Keratinocyte (primary cell): ENCODE results near the gene HCRTR1. TPM values are rescaled to one million over a fixed set of nuclear protein-coding genes. Genes with fewer than 3 reads are reported as not detected.

Experiments used
- DNase-seq: peaks from one replicate; pipeline ENCODE4 v3.0.0-alpha.2; 2011; ENCODE audit warnings: low read depth, missing footprints, low spot score
- FAIRE-seq: peaks from 2 replicates; lab custom pipeline; 2011; peaks lifted over from hg19 to GRCh38; lab: Jason Lieb, UNC
- H2AFZ ChIP-seq: 2 replicates; pipeline ENCODE4 v1.6.0; 2012; ENCODE audit warnings: low read length, control low read depth, inconsistent platforms; ENCODE audit not compliant: control insufficient read depth
- H3K27ac ChIP-seq: 2 replicates; pipeline ENCODE4 v1.5.1; 2011; ENCODE audit warnings: low read length; ENCODE audit not compliant: control insufficient read depth, insufficient read depth
- H3K27me3 ChIP-seq: 3 replicates; pipeline ENCODE4 v1.6.0; 2011; ENCODE audit warnings: low read length; ENCODE audit not compliant: control insufficient read depth, insufficient read depth; ENCODE audit errors: extremely low read depth
- H3K36me3 ChIP-seq, 2 experiments: 2 replicates in 1 of 2; 3 replicates in 1 of 2; pipeline ENCODE4 v1.5.1; 2011; ENCODE audit warnings: low read length in 2 of 2, mild to moderate bottlenecking in 1 of 2; ENCODE audit not compliant: control insufficient read depth in 2 of 2, insufficient read depth in 2 of 2; ENCODE audit errors: extremely low read depth in 1 of 2
- H3K4me1 ChIP-seq: 3 replicates; pipeline ENCODE4 v1.5.1; 2011; ENCODE audit warnings: low read length; ENCODE audit not compliant: control insufficient read depth, insufficient read depth; ENCODE audit errors: extremely low read depth
- H3K4me2 ChIP-seq: 3 replicates; pipeline ENCODE4 v1.6.0; 2011; ENCODE audit warnings: low read depth, low read length; ENCODE audit not compliant: control insufficient read depth, insufficient read depth; ENCODE audit errors: extremely low read depth
- H3K4me3 ChIP-seq, 3 experiments: fragments of 200-600 bp in 1 of 3; sonication (generic) in 1 of 3; 2 replicates in 2 of 3; 3 replicates in 1 of 3; pipeline ENCODE4 v1.5.1; 2011 to 2016; ENCODE audit warnings: low read length in 3 of 3, mild to moderate bottlenecking in 3 of 3, control low read depth in 2 of 3, inconsistent platforms in 1 of 3, low read depth in 1 of 3, mixed read lengths in 1 of 3, mixed run types in 1 of 3, moderate library complexity in 1 of 3; ENCODE audit not compliant: control insufficient read depth in 2 of 3, insufficient read depth in 2 of 3; ENCODE audit errors: extremely low read depth in 1 of 3
- H3K79me2 ChIP-seq: 2 replicates; pipeline ENCODE4 v1.6.0; 2012; ENCODE audit warnings: low read length; ENCODE audit not compliant: control insufficient read depth, insufficient read depth
- H3K9ac ChIP-seq: 3 replicates; pipeline ENCODE4 v1.6.0; 2011; ENCODE audit warnings: low read length; ENCODE audit not compliant: control insufficient read depth, insufficient read depth; ENCODE audit errors: extremely low read depth
- H3K9me1 ChIP-seq: 3 replicates; pipeline ENCODE4 v1.6.0; 2011; ENCODE audit warnings: low read length; ENCODE audit not compliant: control insufficient read depth, insufficient read depth; ENCODE audit errors: extremely low read depth
- H3K9me3 ChIP-seq: 2 replicates; pipeline ENCODE4 v1.5.1; 2012; ENCODE audit warnings: low read depth, low read length; ENCODE audit not compliant: control insufficient read depth
- H4K20me1 ChIP-seq: 3 replicates; pipeline ENCODE4 v1.6.0; 2011; ENCODE audit warnings: low read length; ENCODE audit not compliant: control insufficient read depth, insufficient read depth; ENCODE audit errors: extremely low read depth
- EZH2 ChIP-seq: IDR thresholded peaks from one replicate; pipeline ENCODE4 v1.6.1; 2012; ENCODE audit warnings: inconsistent platforms, mild to moderate bottlenecking, low read length, moderate library complexity
- dilution Hi-C: fragments of 300-500 bp; cut with MboI; formaldehyde crosslinking; loops from one replicate; pipeline ENCODE4 v1.7.0; 2020; ENCODE audit warnings: low sequenced_read_pairs; ENCODE audit not compliant: extremely low pct_ligation_motif_present
- polyA plus RNA-seq, 5 experiments: library from polyadenylated mRNA; depleted of rRNA in 3 of 5; stranded (reverse) in 3 of 5; stranded (forward) in 1 of 5; unstranded in 1 of 5; fragments of >200 nt; gene quantifications; 1 replicate in 1 of 5; 2 replicates in 3 of 5; 3 replicates in 1 of 5; pipeline versions ENCODE4 v1.2.1 to v1.2.3, GENCODE V29; 2011 to 2012; ENCODE audit warnings: missing spikeins in 2 of 5, low read depth in 1 of 5, low replicate concordance in 1 of 5
- TF ChIP-seq, protein P1 (sequence below), 3 experiments: IDR thresholded peaks in 1 of 3; conservative IDR thresholded peaks in 1 of 3; optimal IDR thresholded peaks in 1 of 3; 2 replicates in 2 of 3; 3 replicates in 1 of 3; pipeline versions ENCODE3 to v1.5.1; 2011; ENCODE audit warnings: low read length in 3 of 3, mild to moderate bottlenecking in 3 of 3, moderate library complexity in 2 of 3, control low read depth in 1 of 3, inconsistent platforms in 1 of 3; ENCODE audit not compliant: insufficient read depth in 2 of 3; ENCODE audit errors: extremely low read depth in 1 of 3

Gene HCRTR1
- polyA plus RNA-seq, 1 donor (not counting 4 experiments of a cell fraction or from before 2014, with no cell fraction given), result not detected

DNA sequence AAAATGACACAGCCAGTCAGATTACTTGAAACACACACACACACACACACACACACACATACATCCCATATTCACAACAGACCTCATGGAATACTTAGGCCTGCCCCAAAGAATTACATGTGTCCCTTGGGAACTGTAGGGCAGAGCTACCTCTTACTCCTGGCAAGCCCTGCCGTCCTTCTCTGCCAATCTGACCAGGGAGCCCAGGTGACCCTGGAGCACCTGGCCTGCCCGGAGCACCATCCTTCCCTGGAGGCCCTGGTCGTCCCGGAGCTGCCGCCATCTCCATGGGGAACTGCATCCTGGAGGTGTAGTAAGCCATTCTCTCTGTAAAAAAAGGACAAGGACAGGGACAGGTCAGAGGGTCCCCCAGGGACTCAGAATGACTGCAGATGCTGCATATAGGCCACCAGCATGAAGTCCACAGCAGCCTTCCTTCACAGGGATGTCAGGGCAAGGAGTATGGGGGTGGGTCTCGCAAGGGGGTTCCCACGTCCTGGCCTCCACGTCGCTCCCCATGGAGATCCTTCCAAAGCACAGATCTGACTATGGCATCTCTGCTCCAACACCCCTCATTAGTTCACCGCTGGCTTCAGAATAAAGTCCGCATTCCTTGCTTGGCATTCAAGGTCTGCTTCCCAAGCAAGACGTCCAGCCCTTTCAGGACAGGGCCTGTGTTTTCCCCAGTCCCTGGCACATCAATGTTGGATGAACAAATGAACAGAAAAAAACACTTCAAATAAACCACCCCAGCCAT lies 36.4 kb downstream of the HCRTR1 start:
- no peak for FAIRE-seq
- no peak overlapping the region for H3K9ac ChIP-seq
- H3K27ac ChIP-seq, result no peak overlapping the region
- peaks cover 32 to 35% of the 10 kb centered on the region in 2 experiments for H3K36me3 ChIP-seq
- no peaks in the 10 kb centered on the region for H3K9me3 ChIP-seq
- TF ChIP-seq, protein P1, sequence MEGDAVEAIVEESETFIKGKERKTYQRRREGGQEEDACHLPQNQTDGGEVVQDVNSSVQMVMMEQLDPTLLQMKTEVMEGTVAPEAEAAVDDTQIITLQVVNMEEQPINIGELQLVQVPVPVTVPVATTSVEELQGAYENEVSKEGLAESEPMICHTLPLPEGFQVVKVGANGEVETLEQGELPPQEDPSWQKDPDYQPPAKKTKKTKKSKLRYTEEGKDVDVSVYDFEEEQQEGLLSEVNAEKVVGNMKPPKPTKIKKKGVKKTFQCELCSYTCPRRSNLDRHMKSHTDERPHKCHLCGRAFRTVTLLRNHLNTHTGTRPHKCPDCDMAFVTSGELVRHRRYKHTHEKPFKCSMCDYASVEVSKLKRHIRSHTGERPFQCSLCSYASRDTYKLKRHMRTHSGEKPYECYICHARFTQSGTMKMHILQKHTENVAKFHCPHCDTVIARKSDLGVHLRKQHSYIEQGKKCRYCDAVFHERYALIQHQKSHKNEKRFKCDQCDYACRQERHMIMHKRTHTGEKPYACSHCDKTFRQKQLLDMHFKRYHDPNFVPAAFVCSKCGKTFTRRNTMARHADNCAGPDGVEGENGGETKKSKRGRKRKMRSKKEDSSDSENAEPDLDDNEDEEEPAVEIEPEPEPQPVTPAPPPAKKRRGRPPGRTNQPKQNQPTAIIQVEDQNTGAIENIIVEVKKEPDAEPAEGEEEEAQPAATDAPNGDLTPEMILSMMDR (optimal IDR thresholded peaks at IDR 0.05 in 1 of 3, IDR thresholded peaks at IDR 0.05 in 1 of 3, conservative IDR thresholded peaks at IDR 0.05 in 1 of 3; ENCODE audit: extremely low read depth in 1 of 3, insufficient read depth in 2 of 3, low read length in 3 of 3), result no peak
- no peak for TF ChIP-seq EZH2
- no peaks in the 10 kb centered on the region for H3K27me3 ChIP-seq
- H3K4me3 ChIP-seq, result no peak overlapping the region
- DNase-seq, result no peak
- no peaks in the 10 kb centered on the region for H4K20me1 ChIP-seq
- H3K4me1 ChIP-seq, result peaks cover 1% of the 10 kb centered on the region
- no peak overlapping the region for H2AFZ ChIP-seq
- no peak overlapping the region for H3K4me2 ChIP-seq
- dilution Hi-C loops, result no loop called here
- H3K9me1 ChIP-seq, result no peaks in the 10 kb centered on the region
- H3K79me2 ChIP-seq, result no peaks in the 10 kb centered on the region

- H3K36me3 ChIP-seq, result peaks cover 35 to 40% of the 10 kb centered on the region in 2 experiments
- DNase-seq (no peak), FAIRE-seq (no peak)
- no peaks in the 10 kb centered on the region for H3K4me1 ChIP-seq
- no peak overlapping the region for H3K27ac ChIP-seq
- no peaks in the 10 kb centered on the region for H3K27me3 ChIP-seq
- no peak overlapping the region for H3K4me2 ChIP-seq
- no peak overlapping the region for H3K9ac ChIP-seq
- no peak for TF ChIP-seq EZH2
- TF ChIP-seq, protein P1 (optimal IDR thresholded peaks at IDR 0.05 in 1 of 3, IDR thresholded peaks at IDR 0.05 in 1 of 3, conservative IDR thresholded peaks at IDR 0.05 in 1 of 3; ENCODE audit: extremely low read depth in 1 of 3, insufficient read depth in 2 of 3, low read length in 3 of 3), result no peak
- H3K9me3 ChIP-seq, result no peaks in the 10 kb centered on the region
- no peaks in the 10 kb centered on the region for H4K20me1 ChIP-seq
- H3K4me3 ChIP-seq, result no peak overlapping the region
- no peaks in the 10 kb centered on the region for H3K79me2 ChIP-seq
- dilution Hi-C loops, result no loop called here
- H3K9me1 ChIP-seq, result no peaks in the 10 kb centered on the region
- H2AFZ ChIP-seq, result no peak overlapping the region
Observed at GRCh38 chr1:31654474-31654776, 36.9 kb downstream of the HCRTR1 start.
